GM13976 (cell line): ENCODE results near the gene FBXO30.

ENCODE experiments used
- DNase-seq: peaks from one replicate; pipeline ENCODE4 v3.0.0; 2012; ENCODE audit warnings: low spot score
- in situ Hi-C: fragments of 300-500 bp; cut with MboI; formaldehyde crosslinking; loops from one replicate; pipeline ENCODE4 v1.12.0; 2022; ENCODE audit warnings: low sequenced_read_pairs, mixed read lengths, inconsistent platforms; ENCODE audit not compliant: unreplicated experiment
- TF ChIP-seq, protein P1 (sequence below): IDR thresholded peaks from 2 replicates; pipeline ENCODE4 v1.5.1; 2012; ENCODE audit warnings: borderline replicate concordance, mild to moderate bottlenecking; ENCODE audit not compliant: insufficient read depth; ENCODE audit errors: extremely low read depth, missing control alignments, control extremely low read depth

Gene FBXO30

DNA sequence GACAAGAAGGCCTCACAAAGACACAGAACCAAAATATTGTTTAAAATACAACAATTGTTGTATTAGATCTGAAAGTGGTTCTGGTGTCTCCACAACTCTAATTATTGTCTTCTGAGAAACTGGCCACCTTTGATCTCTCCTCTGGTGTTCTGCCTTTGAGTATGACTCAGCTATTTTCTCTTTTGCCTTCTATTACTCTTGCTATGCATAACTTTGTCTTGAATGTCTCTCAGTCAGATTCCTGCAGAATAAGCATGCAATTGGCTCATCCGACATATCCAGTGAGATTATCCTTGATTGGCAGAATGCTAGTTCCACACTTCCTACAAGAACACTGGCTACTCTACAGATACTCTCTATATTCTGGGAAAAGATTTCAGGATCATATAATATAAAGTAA is 65.0 kb downstream of the FBXO30 start:
- TF ChIP-seq, protein P1, sequence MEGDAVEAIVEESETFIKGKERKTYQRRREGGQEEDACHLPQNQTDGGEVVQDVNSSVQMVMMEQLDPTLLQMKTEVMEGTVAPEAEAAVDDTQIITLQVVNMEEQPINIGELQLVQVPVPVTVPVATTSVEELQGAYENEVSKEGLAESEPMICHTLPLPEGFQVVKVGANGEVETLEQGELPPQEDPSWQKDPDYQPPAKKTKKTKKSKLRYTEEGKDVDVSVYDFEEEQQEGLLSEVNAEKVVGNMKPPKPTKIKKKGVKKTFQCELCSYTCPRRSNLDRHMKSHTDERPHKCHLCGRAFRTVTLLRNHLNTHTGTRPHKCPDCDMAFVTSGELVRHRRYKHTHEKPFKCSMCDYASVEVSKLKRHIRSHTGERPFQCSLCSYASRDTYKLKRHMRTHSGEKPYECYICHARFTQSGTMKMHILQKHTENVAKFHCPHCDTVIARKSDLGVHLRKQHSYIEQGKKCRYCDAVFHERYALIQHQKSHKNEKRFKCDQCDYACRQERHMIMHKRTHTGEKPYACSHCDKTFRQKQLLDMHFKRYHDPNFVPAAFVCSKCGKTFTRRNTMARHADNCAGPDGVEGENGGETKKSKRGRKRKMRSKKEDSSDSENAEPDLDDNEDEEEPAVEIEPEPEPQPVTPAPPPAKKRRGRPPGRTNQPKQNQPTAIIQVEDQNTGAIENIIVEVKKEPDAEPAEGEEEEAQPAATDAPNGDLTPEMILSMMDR = no peak
- in situ Hi-C loops = no loop called here
- peak; percentile 18 for DNase-seq

DNA sequence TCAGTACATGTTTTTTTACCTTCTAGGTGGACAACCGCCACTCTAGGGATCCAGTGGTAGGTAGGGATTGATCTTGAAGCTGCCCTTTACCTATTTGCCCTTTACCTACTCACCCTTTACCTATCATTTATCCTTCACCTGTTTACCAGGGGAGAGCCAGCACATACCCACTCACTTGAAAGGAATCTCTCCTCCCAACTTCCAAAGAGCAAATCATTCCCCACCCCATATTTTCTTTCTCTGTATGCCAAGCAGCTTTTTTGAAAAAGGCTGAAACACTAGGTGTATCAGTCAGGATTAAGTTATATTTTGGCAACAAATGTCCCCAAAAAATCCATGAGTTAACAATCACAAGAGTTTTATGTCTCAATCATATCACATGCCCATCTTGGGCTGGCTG is 68.7 kb downstream of the FBXO30 start:
- TF ChIP-seq, protein P1 = no peak
- no peak for DNase-seq
- in situ Hi-C loops = no loop called here

DNA sequence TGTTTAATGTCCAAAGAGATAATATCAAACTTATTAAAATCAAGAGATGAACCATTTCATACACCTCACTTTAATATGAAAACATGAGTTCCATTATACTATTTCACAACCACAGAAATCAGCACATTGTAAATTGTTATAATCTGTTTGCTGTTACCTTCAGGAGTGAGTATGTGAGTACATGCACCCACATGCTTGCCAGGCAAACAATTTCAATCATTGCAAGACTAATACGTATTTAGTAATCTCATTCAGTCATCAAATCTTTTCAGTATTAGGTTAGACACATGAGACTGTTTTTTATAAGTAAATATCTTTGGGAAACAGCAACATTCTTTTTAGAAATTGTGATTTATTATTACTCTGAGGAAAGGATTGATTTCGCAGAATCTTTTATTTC is 70.0 kb downstream of the FBXO30 start:
- in situ Hi-C loops = no loop called here
- no peak for DNase-seq
- TF ChIP-seq, protein P1 = no peak
